ENCODE measurements around the gene AJAP1. TPM values are rescaled to one million over a fixed set of nuclear protein-coding genes. Genes with fewer than 3 reads are reported as not detected.

The AJAP1 gene
- total and polyA plus RNA-seq, 3 donors from 2014 or later = 5.0 to 5.8 (median 5.4) TPM

DNA sequence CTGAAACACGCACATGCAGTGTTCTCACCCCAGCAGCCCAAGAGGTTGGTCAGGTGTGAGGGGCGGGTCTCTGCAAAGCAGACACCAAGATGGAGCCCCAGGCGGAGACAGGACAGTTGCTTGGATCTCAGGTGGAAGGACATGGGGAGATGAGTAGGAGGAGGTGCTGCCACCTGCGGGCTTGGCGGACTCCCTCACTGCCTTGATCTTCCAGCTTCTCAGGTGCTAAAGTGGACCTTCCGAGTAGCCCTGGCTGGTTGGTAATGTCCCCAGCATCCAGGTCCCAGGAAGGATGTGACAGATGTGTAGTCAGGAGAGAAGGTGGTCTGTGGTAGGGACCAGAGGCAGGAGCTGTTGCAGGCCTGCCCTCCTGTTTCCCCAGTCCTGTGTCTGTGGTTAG lies 114.1 kb downstream of the AJAP1 start:
- DNase-seq = no peak
- Histone ChIP-seq H3K4me1 (no peaks in the 10 kb centered on the region), H3K27me3 (no peaks in the 10 kb centered on the region), H3K4me3 (no peak overlapping the region), H3K36me3 (ENCODE audit: low read depth, missing control alignments) (no peaks in the 10 kb centered on the region), H3K27ac (no peak overlapping the region), H3K9me3 (no peaks in the 10 kb centered on the region)
- intact Hi-C loops (cut with DNase I; ENCODE audit: low total_unique reads) = no loop called here
- no peak for TF ChIP-seq POLR2A (IDR thresholded peaks at IDR 0.05)
- TF ChIP-seq, protein P1, sequence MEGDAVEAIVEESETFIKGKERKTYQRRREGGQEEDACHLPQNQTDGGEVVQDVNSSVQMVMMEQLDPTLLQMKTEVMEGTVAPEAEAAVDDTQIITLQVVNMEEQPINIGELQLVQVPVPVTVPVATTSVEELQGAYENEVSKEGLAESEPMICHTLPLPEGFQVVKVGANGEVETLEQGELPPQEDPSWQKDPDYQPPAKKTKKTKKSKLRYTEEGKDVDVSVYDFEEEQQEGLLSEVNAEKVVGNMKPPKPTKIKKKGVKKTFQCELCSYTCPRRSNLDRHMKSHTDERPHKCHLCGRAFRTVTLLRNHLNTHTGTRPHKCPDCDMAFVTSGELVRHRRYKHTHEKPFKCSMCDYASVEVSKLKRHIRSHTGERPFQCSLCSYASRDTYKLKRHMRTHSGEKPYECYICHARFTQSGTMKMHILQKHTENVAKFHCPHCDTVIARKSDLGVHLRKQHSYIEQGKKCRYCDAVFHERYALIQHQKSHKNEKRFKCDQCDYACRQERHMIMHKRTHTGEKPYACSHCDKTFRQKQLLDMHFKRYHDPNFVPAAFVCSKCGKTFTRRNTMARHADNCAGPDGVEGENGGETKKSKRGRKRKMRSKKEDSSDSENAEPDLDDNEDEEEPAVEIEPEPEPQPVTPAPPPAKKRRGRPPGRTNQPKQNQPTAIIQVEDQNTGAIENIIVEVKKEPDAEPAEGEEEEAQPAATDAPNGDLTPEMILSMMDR (IDR thresholded peaks at IDR 0.05) = no peak
- 72 to 96% methylated on average over 5 to 6 of the region's 6 CpGs for WGBS, 2 donors

DNA sequence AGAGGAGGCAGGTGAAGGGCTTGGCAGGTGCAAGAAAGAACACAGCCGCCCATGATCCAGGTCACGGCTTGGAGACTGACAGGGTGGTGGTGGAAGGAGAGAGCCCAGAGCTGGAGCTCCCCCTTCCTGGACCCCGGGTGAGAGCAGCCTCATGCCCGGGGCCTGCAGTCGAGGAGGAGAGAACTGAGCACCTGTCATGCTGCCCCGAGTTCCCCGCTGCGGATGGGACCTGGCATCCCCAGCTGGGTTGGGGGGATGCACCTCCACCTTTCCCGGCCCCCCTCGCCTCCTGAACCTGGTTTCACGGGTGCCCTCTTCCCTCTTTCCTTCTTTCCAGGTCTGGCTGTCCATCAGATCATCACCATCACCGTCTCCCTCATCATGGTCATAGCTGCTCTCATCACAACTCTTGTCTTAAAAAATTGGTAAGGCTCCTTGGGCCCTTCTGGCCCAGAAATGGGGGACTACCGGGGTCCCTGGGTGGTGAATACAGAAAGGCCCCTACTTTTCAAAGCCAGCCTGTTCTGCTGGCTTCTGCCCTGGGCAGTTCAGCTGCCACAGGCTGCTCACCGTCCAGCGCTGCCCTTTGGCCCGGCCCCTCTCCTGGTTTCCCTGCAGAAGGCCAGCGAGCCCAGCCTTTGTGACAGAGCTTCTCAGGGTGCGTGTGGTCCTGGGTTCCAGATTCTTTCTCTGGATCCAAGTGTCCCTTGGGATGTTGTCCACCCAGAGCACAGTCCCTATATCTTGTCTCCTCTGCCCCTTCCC lies 115.3 kb downstream of the AJAP1 start:
- Histone ChIP-seq H3K36me3 (ENCODE audit: low read depth, missing control alignments) (no peaks in the 10 kb centered on the region), H3K4me1 (no peaks in the 10 kb centered on the region), H3K27me3 (no peaks in the 10 kb centered on the region), H3K9me3 (no peaks in the 10 kb centered on the region), H3K4me3 (no peak overlapping the region), H3K27ac (no peak overlapping the region)
- intact Hi-C loops (cut with DNase I; ENCODE audit: low total_unique reads) = no loop called here
- no peak for DNase-seq
- TF ChIP-seq POLR2A (IDR thresholded peaks at IDR 0.05) = no peak
- TF ChIP-seq, protein P1 (IDR thresholded peaks at IDR 0.05) = no peak
- 84 to 91% methylated on average over 18 of the region's 18 CpGs for WGBS, 2 donors

DNA sequence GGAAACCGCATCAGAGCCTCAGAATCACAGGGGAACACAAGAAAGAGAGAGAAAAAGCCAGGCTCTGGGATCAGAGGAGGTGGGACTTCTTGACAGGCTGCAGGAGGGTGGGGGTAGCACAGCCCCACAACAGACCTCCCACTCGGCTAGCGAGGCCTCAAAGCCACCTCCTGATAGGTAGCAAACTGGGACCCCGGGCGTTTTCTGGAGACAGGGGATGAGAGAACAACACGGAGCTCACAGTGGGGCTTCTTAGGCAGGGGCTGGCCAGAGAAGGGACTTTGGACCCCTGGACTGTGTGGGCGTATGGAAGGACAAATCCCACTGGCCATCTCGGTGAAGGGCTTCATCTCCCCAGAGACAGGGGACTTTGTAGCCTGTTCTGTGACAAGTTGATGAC lies 116.3 kb downstream of the AJAP1 start:
- Histone ChIP-seq H3K27ac (no peak overlapping the region), H3K27me3 (no peaks in the 10 kb centered on the region), H3K4me1 (no peaks in the 10 kb centered on the region), H3K36me3 (ENCODE audit: low read depth, missing control alignments) (no peaks in the 10 kb centered on the region), H3K4me3 (no peak overlapping the region), H3K9me3 (no peaks in the 10 kb centered on the region)
- no peak for DNase-seq
- TF ChIP-seq, protein P1 (IDR thresholded peaks at IDR 0.05) = no peak
- no peak for TF ChIP-seq POLR2A (IDR thresholded peaks at IDR 0.05)
- intact Hi-C loops (cut with DNase I; ENCODE audit: low total_unique reads) = no loop called here
- WGBS, 2 donors = 65 to 70% methylated on average over 8 of the region's 8 CpGs

DNA sequence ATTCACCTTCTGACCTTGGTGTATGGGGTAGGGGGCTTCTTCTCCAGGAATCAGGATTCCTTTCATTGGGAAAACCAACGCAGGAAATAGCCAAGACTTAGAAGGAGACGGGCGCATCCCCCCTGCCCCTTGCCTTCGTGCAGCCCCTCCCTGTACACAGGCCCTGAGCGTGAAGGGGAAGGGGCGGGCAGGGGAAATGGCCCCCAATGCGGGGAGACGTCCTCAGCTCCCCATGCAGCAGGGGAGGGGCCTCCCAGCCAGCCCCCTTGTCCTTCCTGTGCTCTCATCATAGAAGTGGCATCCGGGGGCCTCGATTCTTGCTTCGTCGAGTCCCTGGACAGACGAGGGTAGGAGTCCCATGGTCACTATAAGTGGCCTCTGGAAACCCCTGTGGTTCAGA lies 116.9 kb downstream of the AJAP1 start:
- H3K4me1 ChIP-seq = no peaks in the 10 kb centered on the region
- DNase-seq = no peak
- H3K9me3 ChIP-seq = no peaks in the 10 kb centered on the region
- intact Hi-C loops (cut with DNase I; ENCODE audit: low total_unique reads) = no loop called here
- H3K27me3 ChIP-seq = no peaks in the 10 kb centered on the region
- no peak overlapping the region for H3K4me3 ChIP-seq
- no peak for TF ChIP-seq POLR2A (IDR thresholded peaks at IDR 0.05)
- TF ChIP-seq, protein P1 (IDR thresholded peaks at IDR 0.05) = no peak
- no peaks in the 10 kb centered on the region for H3K36me3 ChIP-seq (ENCODE audit: low read depth, missing control alignments)
- WGBS, 2 donors = 86 to 93% methylated on average over 13 of the region's 13 CpGs
- no peak overlapping the region for H3K27ac ChIP-seq

DNA sequence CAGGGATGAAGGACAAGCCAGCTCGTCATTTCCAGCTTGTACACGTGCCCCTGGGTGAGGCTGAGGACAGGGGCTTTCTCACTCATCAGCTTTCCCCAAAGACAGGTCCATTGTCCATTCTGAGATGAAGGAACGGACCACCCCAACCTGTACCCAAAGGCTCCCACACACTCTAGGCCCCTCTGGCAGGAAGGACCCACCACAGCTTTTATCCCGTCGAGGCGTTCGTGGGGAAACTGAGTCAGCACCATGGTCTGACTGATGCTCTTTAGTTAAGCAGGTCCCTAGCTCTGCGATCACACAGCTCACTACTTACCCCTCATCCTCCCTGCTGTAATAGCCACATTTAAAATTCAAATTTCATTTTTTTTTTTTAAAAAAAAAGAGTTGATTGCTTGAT lies 117.3 kb downstream of the AJAP1 start:
- no peak for DNase-seq
- Histone ChIP-seq H3K9me3 (no peaks in the 10 kb centered on the region), H3K27me3 (no peaks in the 10 kb centered on the region), H3K4me1 (no peaks in the 10 kb centered on the region), H3K27ac (no peak overlapping the region), H3K4me3 (no peak overlapping the region), H3K36me3 (ENCODE audit: low read depth, missing control alignments) (no peaks in the 10 kb centered on the region)
- intact Hi-C loops (cut with DNase I; ENCODE audit: low total_unique reads) = no loop called here
- no peak for TF ChIP-seq POLR2A (IDR thresholded peaks at IDR 0.05)
- TF ChIP-seq, protein P1 (IDR thresholded peaks at IDR 0.05) = no peak
- 72 to 91% methylated on average over 6 to 8 of the region's 8 CpGs for WGBS, 2 donors

Measured in testis (tissue), 3 donors.